Endodermal cell (in vitro differentiated cells): ENCODE measurements around the gene GAB2. TPM values are rescaled to one million over a fixed set of nuclear protein-coding genes. Genes with fewer than 3 reads are reported as not detected.

ENCODE experiments used
- DNase-seq: peaks from one replicate; pipeline ENCODE4 v3.0.0-alpha.2; 2017
- H3K27ac ChIP-seq: 2 replicates; pipeline ENCODE4 v1.5.1; 2013; ENCODE audit warnings: mild to moderate bottlenecking, low read depth, low read length, moderate library complexity
- H3K27me3 ChIP-seq: 2 replicates; pipeline ENCODE4 v1.6.1; 2013; ENCODE audit warnings: mild to moderate bottlenecking, low read length, moderate library complexity; ENCODE audit not compliant: insufficient read depth, control insufficient read depth, poor library complexity, severe bottlenecking
- H3K36me3 ChIP-seq: 2 replicates; pipeline ENCODE4 v1.7.0; 2013; ENCODE audit warnings: mild to moderate bottlenecking, low read length, moderate library complexity; ENCODE audit not compliant: control insufficient read depth, insufficient read depth
- H3K4me1 ChIP-seq: one replicate; pipeline ENCODE4 v1.7.0; 2013; ENCODE audit warnings: low read length; ENCODE audit not compliant: control insufficient read depth, insufficient read depth
- H3K4me3 ChIP-seq: 2 replicates; pipeline ENCODE4 v1.5.1; 2013; ENCODE audit warnings: mild to moderate bottlenecking, low read length, moderate library complexity
- H3K9ac ChIP-seq: 2 replicates; pipeline ENCODE4 v1.6.1; 2013; ENCODE audit warnings: mild to moderate bottlenecking, low read length, moderate library complexity; ENCODE audit not compliant: poor library complexity, severe bottlenecking; ENCODE audit errors: extremely low read depth
- H3K9me3 ChIP-seq: 2 replicates; pipeline ENCODE4 v1.6.1; 2013; ENCODE audit warnings: mild to moderate bottlenecking, low read length, moderate library complexity; ENCODE audit not compliant: control insufficient read depth
- H3K27ac Mint-ChIP-seq: 2 replicates; pipeline ENCODE4 v1.8.0; 2020; ENCODE audit warnings: mixed read lengths
- H3K27me3 Mint-ChIP-seq: 2 replicates; pipeline ENCODE4 v1.8.0; 2021; ENCODE audit warnings: mild to moderate bottlenecking, mixed read lengths; ENCODE audit not compliant: insufficient read depth
- H3K36me3 Mint-ChIP-seq: 2 replicates; pipeline ENCODE4 v1.8.0; 2020; ENCODE audit warnings: low read depth, mixed read lengths
- H3K4me1 Mint-ChIP-seq: 2 replicates; pipeline ENCODE4 v1.8.0; 2020; ENCODE audit warnings: mixed read lengths
- H3K4me3 Mint-ChIP-seq: 2 replicates; pipeline ENCODE4 v1.8.0; 2020; ENCODE audit warnings: mild to moderate bottlenecking, moderate library complexity, mixed read lengths
- H3K9me3 Mint-ChIP-seq: 2 replicates; pipeline ENCODE4 v1.8.0; 2020; ENCODE audit warnings: mild to moderate bottlenecking, mixed read lengths
- WGBS, 2 experiments: methylation state at CpG; one replicate each; pipeline versions ENCODE4 v1.1.5 to v1.1.7; 2013; ENCODE audit warnings: missing lambda C conversion rate in 2 of 2, mixed read lengths in 1 of 2; ENCODE audit not compliant: insufficient coverage in 1 of 2, insufficient read length in 1 of 2; 5-methylcytosine and 5-hydroxymethylcytosine counted together
- total RNA-seq, 2 donors: library from RNA; stranded (reverse); fragmentation: NEBNext Ultra II Directional in 1 of 2; extraction: Animal tissue kit (Norgen Biotek cat#: 25700) in 1 of 2; gene quantifications; 2 replicates in 1 of 2; 3 replicates in 1 of 2; pipeline ENCODE4 v1.2.1, GENCODE V29; 2021
- TF ChIP-seq, protein P1 (sequence below): fragments of 200-600 bp; sonication (generic); conservative IDR thresholded peaks from 2 replicates; pipeline ENCODE4 v1.5.0; 2021; ENCODE audit warnings: antibody characterized with exemption, mild to moderate bottlenecking

The GAB2 gene
- total RNA-seq, 2 donors from 2014 or later: 26.9 to 62.8 TPM

DNA sequence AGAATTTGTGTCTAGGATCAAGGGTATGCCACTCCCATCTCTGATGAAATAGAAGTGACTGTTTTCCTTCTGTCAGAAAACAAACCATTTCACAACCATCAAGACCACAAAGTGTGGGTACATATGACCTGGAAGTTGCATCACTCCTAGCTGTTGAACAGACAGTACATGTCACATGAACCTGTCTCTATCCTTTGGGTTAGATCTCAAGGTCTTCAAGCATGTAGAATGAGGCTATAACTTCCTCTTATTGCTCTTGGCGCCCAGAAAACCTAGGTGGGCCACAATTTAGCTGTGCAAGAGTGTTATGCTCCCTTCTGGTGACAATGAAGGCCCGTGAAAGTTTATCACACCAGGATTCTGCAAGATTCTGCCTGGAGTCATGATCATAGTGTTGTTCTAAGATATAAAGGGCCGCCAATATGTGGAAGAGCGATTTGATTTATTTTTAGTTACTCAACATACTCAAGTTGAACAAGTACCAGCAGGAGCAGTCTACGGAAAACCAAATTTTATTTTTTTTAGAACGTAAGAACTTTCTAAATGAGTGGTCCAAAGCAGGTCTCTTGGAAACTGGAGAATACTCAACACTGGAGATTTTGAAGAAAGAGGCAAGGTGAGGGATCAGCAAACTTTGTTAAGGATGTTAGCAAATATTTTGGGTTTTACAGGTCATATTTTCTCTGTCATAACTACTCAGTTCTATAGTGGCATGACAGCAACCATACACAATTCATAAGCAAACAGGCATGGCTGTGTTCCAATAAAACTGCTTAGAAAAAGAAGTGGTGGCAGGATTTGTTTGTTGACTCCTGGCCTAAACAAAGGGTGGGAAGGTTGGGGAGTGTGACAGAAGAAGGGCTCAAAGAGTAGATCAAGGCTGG, 127.1 kb downstream of the GAB2 start:
- DNase-seq: no peak
- TF ChIP-seq, protein P1, sequence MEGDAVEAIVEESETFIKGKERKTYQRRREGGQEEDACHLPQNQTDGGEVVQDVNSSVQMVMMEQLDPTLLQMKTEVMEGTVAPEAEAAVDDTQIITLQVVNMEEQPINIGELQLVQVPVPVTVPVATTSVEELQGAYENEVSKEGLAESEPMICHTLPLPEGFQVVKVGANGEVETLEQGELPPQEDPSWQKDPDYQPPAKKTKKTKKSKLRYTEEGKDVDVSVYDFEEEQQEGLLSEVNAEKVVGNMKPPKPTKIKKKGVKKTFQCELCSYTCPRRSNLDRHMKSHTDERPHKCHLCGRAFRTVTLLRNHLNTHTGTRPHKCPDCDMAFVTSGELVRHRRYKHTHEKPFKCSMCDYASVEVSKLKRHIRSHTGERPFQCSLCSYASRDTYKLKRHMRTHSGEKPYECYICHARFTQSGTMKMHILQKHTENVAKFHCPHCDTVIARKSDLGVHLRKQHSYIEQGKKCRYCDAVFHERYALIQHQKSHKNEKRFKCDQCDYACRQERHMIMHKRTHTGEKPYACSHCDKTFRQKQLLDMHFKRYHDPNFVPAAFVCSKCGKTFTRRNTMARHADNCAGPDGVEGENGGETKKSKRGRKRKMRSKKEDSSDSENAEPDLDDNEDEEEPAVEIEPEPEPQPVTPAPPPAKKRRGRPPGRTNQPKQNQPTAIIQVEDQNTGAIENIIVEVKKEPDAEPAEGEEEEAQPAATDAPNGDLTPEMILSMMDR: no peak
- peaks cover under 1% of the 10 kb centered on the region for H3K27me3 Mint-ChIP-seq
- 95 to 97% methylated on average over 4 to 6 of the region's 6 CpGs for WGBS, 2 experiments
- Histone ChIP-seq H3K36me3 (peaks cover 19% of the 10 kb centered on the region), H3K4me3 (no peak overlapping the region), H3K9me3 (peaks cover 12% of the 10 kb centered on the region), H3K9ac (no peak overlapping the region), H3K27me3 (no peaks in the 10 kb centered on the region), H3K27ac (no peak overlapping the region), H3K4me1 (peaks cover 7% of the 10 kb centered on the region)
- peaks cover 21% of the 10 kb centered on the region for H3K4me1 Mint-ChIP-seq
- no peak overlapping the region for H3K27ac Mint-ChIP-seq
- H3K4me3 Mint-ChIP-seq: no peak overlapping the region
- H3K9me3 Mint-ChIP-seq: peaks cover 12% of the 10 kb centered on the region
- peaks cover 9% of the 10 kb centered on the region for H3K36me3 Mint-ChIP-seq

DNA sequence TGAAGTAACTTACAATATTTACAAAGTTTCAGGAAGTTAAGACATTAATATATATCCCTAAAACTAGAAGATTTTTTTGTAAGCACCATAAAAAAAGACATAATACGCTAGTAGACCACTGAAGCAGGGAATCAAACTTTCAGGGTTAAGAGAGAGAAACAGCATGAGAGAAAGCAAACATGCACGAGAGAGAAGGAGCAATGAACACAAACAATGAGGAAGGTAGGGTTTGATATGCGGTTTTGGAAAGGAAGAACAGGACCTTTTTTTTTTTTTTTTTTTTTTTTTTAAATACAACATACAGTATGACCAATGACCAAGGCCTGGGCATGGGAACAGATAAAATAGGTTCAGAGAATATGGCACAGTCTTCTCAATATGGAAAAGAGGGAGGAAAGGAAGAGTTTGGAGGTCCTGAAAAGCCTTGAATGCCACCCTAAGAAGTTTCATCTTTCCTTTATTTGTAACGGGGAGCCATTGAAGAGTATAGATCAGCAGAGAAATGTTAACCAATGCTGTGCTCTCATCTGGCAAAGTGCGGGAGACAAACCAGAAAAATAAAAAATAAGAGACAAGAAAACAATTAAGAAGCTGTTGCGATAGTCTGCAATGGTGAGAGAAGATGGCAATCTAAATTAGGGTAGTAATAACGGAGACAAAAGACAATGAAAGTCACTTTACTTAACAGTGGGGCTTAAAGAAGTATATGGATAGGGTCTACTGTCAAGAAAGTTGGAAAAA, 127.9 kb downstream of the GAB2 start:
- peaks cover 7% of the 10 kb centered on the region for H3K4me1 ChIP-seq
- Mint-ChIP-seq H3K4me3 (no peak overlapping the region), H3K4me1 (peaks cover 21% of the 10 kb centered on the region), H3K9me3 (peaks cover 12% of the 10 kb centered on the region), H3K27ac (no peak overlapping the region), H3K36me3 (peaks cover 9% of the 10 kb centered on the region), H3K27me3 (no peaks in the 10 kb centered on the region)
- 86 to 95% methylated on average over 4 to 6 of the region's 7 CpGs for WGBS, 2 experiments
- H3K36me3 ChIP-seq: peaks cover 19% of the 10 kb centered on the region
- no peak overlapping the region for H3K4me3 ChIP-seq
- H3K9ac ChIP-seq: no peak overlapping the region
- peaks cover 12% of the 10 kb centered on the region for H3K9me3 ChIP-seq
- H3K27ac ChIP-seq: no peak overlapping the region
- H3K27me3 ChIP-seq: no peaks in the 10 kb centered on the region
- TF ChIP-seq, protein P1: no peak
- DNase-seq: no peak

DNA sequence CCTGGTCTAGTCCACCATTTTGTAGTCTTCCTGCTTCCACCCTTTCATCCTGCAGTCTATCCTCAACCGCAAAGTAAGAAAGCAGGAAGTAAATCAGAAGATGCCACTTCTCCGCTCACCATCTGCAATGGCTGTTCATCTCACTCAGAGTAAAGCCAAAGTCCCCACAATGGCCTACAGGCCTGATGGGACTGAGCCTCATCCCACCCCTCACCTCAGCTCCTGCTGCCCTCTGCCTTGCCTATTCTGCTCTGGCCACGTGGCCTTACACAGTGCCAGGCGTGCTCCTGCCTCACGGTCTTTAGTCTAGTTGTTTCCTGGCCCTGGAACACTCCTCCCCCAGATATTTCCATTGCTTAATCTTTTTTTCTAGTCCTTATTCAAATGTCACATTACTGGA, 133.4 kb downstream of the GAB2 start:
- H3K27ac Mint-ChIP-seq: no peak overlapping the region
- no peak overlapping the region for H3K4me3 ChIP-seq
- H3K36me3 ChIP-seq: peaks cover 20% of the 10 kb centered on the region
- no peaks in the 10 kb centered on the region for H3K27me3 Mint-ChIP-seq
- H3K4me1 ChIP-seq: no peaks in the 10 kb centered on the region
- H3K4me1 Mint-ChIP-seq: peaks cover 2% of the 10 kb centered on the region
- no peak for DNase-seq
- TF ChIP-seq, protein P1: no peak
- peaks cover 7% of the 10 kb centered on the region for H3K9me3 ChIP-seq
- H3K9me3 Mint-ChIP-seq: peaks cover 5% of the 10 kb centered on the region
- H3K4me3 Mint-ChIP-seq: no peak overlapping the region
- H3K36me3 Mint-ChIP-seq: peaks cover 4% of the 10 kb centered on the region
- no peak overlapping the region for H3K27ac ChIP-seq
- WGBS, 2 experiments: 96 to 97% methylated on average over 5 of the region's 5 CpGs
- H3K9ac ChIP-seq: no peak overlapping the region
- H3K27me3 ChIP-seq: no peaks in the 10 kb centered on the region
